Heart left ventricle (tissue), 16 donors: Measurements from ENCODE around the gene TLL1. TPM values are rescaled to one million over a fixed set of nuclear protein-coding genes. Genes with fewer than 3 reads are reported as not detected.
A peak's percentile ranks its signal among the peaks of the same experiment; 100 is the strongest.

Experiments used
- ATAC-seq, 4 donors: fragments of 200-7000 bp; cut with Tn5 transposase; one replicate each; pipeline ENCODE4 v1.9.1; 2020 to 2022; ENCODE audit warnings: moderate library complexity in 4 of 4, mild to moderate bottlenecking in 3 of 4, moderate number of reproducible peaks in 1 of 4
- DNase-seq, 5 donors: peaks; one replicate each; pipeline ENCODE4 v3.0.0-alpha.2; 2020
- H3K27ac ChIP-seq, 12 donors: fragments of 200-600 bp; sonication (generic) in 4 of 12; one replicate each; pipeline versions ENCODE4 v1.5.0 to v1.8.0; 2016 to 2022; ENCODE audit warnings: mild to moderate bottlenecking in 2 of 12
- H3K27me3 ChIP-seq, 9 donors: fragments of 200-600 bp; sonication (generic) in 2 of 9; one replicate each; pipeline versions ENCODE4 v1.5.1 to v1.8.0; 2016 to 2022; ENCODE audit warnings: mild to moderate bottlenecking in 3 of 9
- H3K36me3 ChIP-seq, 9 donors: fragments of 200-600 bp; sonication (generic) in 2 of 9; one replicate each; pipeline versions ENCODE4 v1.5.0 to v1.8.0; 2018 to 2022; ENCODE audit warnings: mild to moderate bottlenecking in 2 of 9
- H3K4me1 ChIP-seq, 12 donors: fragments of 200-600 bp; sonication (generic) in 4 of 12; one replicate each; pipeline versions ENCODE4 v1.5.0 to v1.8.0; 2016 to 2022; ENCODE audit warnings: mild to moderate bottlenecking in 3 of 12
- H3K4me3 ChIP-seq, 12 donors: fragments of 200-600 bp; sonication (generic) in 4 of 12; one replicate each; pipeline versions ENCODE4 v1.5.0 to v1.8.0; 2017 to 2022; ENCODE audit warnings: mild to moderate bottlenecking in 9 of 12, moderate library complexity in 4 of 12
- H3K9me3 ChIP-seq, 12 donors: fragments of 200-600 bp; sonication (generic) in 4 of 12; one replicate each; pipeline versions ENCODE4 v1.5.0 to v1.8.0; 2016 to 2022; ENCODE audit warnings: mild to moderate bottlenecking in 1 of 12
- CTCF ChIP-seq, 12 donors: fragments of 200-600 bp; sonication (generic) in 4 of 12; IDR thresholded peaks; one replicate each; pipeline versions ENCODE4 v1.5.0 to v1.8.0; 2018 to 2022; ENCODE audit warnings: antibody characterized with exemption in 12 of 12, mild to moderate bottlenecking in 5 of 12
- POLR2A ChIP-seq, 2 donors: fragments of 450-650 bp; IDR thresholded peaks; one replicate each; pipeline ENCODE4 v1.6.1; 2017; ENCODE audit warnings: antibody characterized with exemption in 2 of 2, mild to moderate bottlenecking in 2 of 2, moderate library complexity in 2 of 2
- WGBS, 4 donors: extraction: QIAGEN DNeasy Blood & Tissue Kit in 2 of 4; methylation state at CpG; one replicate each; pipeline versions ENCODE4 v1.1.5 to v1.1.7; 2013 to 2018; 5-methylcytosine and 5-hydroxymethylcytosine counted together
- intact Hi-C, 10 donors: fragments of 100-400 bp; cut with DNase I; formaldehyde crosslinking; loops; one replicate each; pipeline versions ENCODE4 v1.11.1 to v1.14.2; 2022
- polyA plus RNA-seq, 2 donors: library from polyadenylated mRNA; stranded (reverse); fragments of 200-250 nt; gene quantifications; one replicate each; pipeline ENCODE4 v1.2.3, GENCODE V29; 2013
- total RNA-seq, 9 donors: library from RNA; depleted of rRNA in 2 of 9; stranded (reverse); fragments of >200 nt in 2 of 9; fragmentation: NEBNext Ultra II Directional in 3 of 9; extraction: Animal tissue kit (Norgen Biotek cat#: 25700) in 3 of 9; gene quantifications; one replicate each; pipeline versions ENCODE4 v1.1.0 to v1.2.4, GENCODE V29; 2016 to 2023
- donor health status: ischemic (EF 13 %, LVEDD 7.1; RV severe dilation, severe dysfunction).
- donor health status: healthy with polysubstance abuse.
- donor health status: DM: no; HTN: yes; CAD: no.
- donor health status: DM: no; HTN: no; CAD: no.
- donor health status: ischemic (EF 25% LVEDD 6.9; RV normal size, moderate dysfunction).
- donor health status: ischemic (EF 25% LVEDD 5.7; RV mildly dilated, moderate dysfunction).
- donor health status: healthy.
- donor health status: DM: yes; HTN: yes; CAD: no.
- donor health status: ischemic (EF 35%, LVEDD 5.7; RV mildly dilated, moderate dysfunction).
- donor health status: nonischemic (EF 11% LVEDD 7.7; RV severe dilation, severe dysfunction).
- donor health status: DM: yes; HTN: yes; CAD: no.
- donor health status: PGD.
- donor health status: ischemic (EF 29% LVEDD 5.4; RV normal size, mild dysfunction).
- donor health status: nonischemic (EF 23%, LVEDD 6.1; RV moderate dilation, normal function).

TLL1 gene
- total and polyA plus RNA-seq, 11 donors = 0.08 to 4.5 (median 1.2) TPM

- 36 to 54% (median 43%) methylated on average over 3 of the region's 3 CpGs for WGBS, 4 donors
- Histone ChIP-seq H3K4me1 (no peaks in the 10 kb centered on the region), H3K27ac (no peak overlapping the region), H3K9me3 (no peaks in the 10 kb centered on the region), H3K4me3 (no peak overlapping the region), H3K36me3 (no peaks in the 10 kb centered on the region), H3K27me3 (no peaks in the 10 kb centered on the region)
- intact Hi-C loops = no loop called here
- no peak for TF ChIP-seq POLR2A (IDR thresholded peaks at IDR 0.05)
- TF ChIP-seq CTCF (IDR thresholded peaks at IDR 0.05) = peak in 2 of 12 donors; percentile 15 to 23
- ATAC-seq (no peak), DNase-seq (no peak)
Observed at GRCh38 chr4:165864271-165864670, 8.8 kb upstream of the TLL1 start.

GRCh38 chr4:165866019-165866650, 6.9 kb upstream of the TLL1 start:
- no peak for ATAC-seq
- intact Hi-C loops = no loop called here
- WGBS, 4 donors = 55 to 60% (median 60%) methylated on average over 7 of the region's 7 CpGs

GRCh38 chr4:165867961-165868360, 5.1 kb upstream of the TLL1 start:
- Histone ChIP-seq H3K4me3 (no peak overlapping the region), H3K27ac (no peak overlapping the region), H3K27me3 (peaks cover 0 to 16% (median 0%) of the 10 kb centered on the region in 9 donors), H3K36me3 (no peaks in the 10 kb centered on the region), H3K9me3 (no peaks in the 10 kb centered on the region), H3K4me1 (peaks cover 0 to 9% (median 0%) of the 10 kb centered on the region in 12 donors)
- intact Hi-C loops = no loop called here
- no peak for TF ChIP-seq POLR2A (IDR thresholded peaks at IDR 0.05)
- TF ChIP-seq CTCF (IDR thresholded peaks at IDR 0.05) = no peak
- ATAC-seq = no peak
- no peak for DNase-seq

More at GRCh38 chr4:165866019-165866650, 6.9 kb upstream of the TLL1 start:
- Histone ChIP-seq H3K9me3 (no peaks in the 10 kb centered on the region), H3K36me3 (no peaks in the 10 kb centered on the region), H3K4me1 (no peaks in the 10 kb centered on the region), H3K27me3 (peaks cover 0 to 3% (median 0%) of the 10 kb centered on the region in 9 donors), H3K4me3 (no peak overlapping the region), H3K27ac (no peak overlapping the region)
- no peak for DNase-seq
- TF ChIP-seq POLR2A (IDR thresholded peaks at IDR 0.05) = no peak
- TF ChIP-seq CTCF (IDR thresholded peaks at IDR 0.05) = no peak

- H3K36me3 ChIP-seq = no peaks in the 10 kb centered on the region
- DNase-seq (peak; percentile 25 to 66 (median 29)), ATAC-seq (peak in 3 of 4 donors; percentile 52 to 87 (median 82))
- peaks cover 0 to 41% (median 0%) of the 10 kb centered on the region in 9 donors for H3K27me3 ChIP-seq
- no peaks in the 10 kb centered on the region for H3K9me3 ChIP-seq
- H3K4me1 ChIP-seq = peaks cover 0 to 28% (median 2%) of the 10 kb centered on the region in 12 donors
- peak overlapping the region; percentile 37 to 73 (median 60) for H3K4me3 ChIP-seq
- 0 to 1% (median 1%) methylated on average over 47 to 70 of the region's 70 CpGs for WGBS, 4 donors
- intact Hi-C loops = loop anchor here in 3 of 10 donors (5.0 to 10.0 kb wide), 4 partner anchors 34 to 329 kb away; no protein-coding TSS in a partner anchor
- H3K27ac ChIP-seq = peak overlapping the region in 6 of 12 donors; percentile 19 to 55 (median 35)
- TF ChIP-seq CTCF (IDR thresholded peaks at IDR 0.05) (no peak), POLR2A (IDR thresholded peaks at IDR 0.05) (no peak)
Observed at GRCh38 chr4:165873298-165874071, 448 bp downstream of the TLL1 start.
